Ovary (tissue), 3 donors: Measurements from ENCODE around the gene RAB6B.

Experiments used
- EP300 ChIP-seq: sonication (generic); formaldehyde crosslinking; IDR thresholded peaks from one replicate; pipeline ENCODE4 v1.6.1; 2017; ENCODE audit warnings: antibody characterized with exemption
- POLR2A ChIP-seq: fragments of 450-650 bp; IDR thresholded peaks from one replicate; pipeline ENCODE4 v1.6.1; 2017; ENCODE audit warnings: antibody characterized with exemption, mild to moderate bottlenecking, moderate library complexity
- TF ChIP-seq, protein P1 (sequence below), 3 donors: fragments of 450-650 bp in 2 of 3; fragments of 200-600 bp in 1 of 3; IDR thresholded peaks; one replicate each; pipeline versions ENCODE4 v1.5.1 to v1.8.0; 2016 to 2022; ENCODE audit warnings: antibody characterized with exemption in 3 of 3, mild to moderate bottlenecking in 1 of 3
- donor health status: DM: no; HTN: no; CAD: no.

DNA sequence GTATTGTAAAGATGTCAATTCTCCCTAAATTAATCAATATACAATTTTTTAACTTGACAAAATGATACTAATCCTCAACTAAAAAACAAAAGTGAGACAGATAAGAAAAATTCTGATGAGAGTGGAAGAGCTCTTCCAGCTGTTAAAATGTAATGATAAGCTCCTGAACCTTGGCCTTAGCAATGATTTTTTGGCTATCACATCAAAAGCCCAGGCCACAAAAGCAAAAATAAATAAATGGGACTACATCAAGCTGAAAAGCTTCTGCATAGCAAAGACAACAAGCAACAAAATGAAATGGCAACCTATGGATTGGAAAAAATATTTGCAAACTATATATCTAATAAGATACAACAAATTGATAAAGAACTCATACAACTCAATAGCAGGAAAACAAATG lies 114.1 kb downstream of the RAB6B start:
- TF ChIP-seq, protein P1, sequence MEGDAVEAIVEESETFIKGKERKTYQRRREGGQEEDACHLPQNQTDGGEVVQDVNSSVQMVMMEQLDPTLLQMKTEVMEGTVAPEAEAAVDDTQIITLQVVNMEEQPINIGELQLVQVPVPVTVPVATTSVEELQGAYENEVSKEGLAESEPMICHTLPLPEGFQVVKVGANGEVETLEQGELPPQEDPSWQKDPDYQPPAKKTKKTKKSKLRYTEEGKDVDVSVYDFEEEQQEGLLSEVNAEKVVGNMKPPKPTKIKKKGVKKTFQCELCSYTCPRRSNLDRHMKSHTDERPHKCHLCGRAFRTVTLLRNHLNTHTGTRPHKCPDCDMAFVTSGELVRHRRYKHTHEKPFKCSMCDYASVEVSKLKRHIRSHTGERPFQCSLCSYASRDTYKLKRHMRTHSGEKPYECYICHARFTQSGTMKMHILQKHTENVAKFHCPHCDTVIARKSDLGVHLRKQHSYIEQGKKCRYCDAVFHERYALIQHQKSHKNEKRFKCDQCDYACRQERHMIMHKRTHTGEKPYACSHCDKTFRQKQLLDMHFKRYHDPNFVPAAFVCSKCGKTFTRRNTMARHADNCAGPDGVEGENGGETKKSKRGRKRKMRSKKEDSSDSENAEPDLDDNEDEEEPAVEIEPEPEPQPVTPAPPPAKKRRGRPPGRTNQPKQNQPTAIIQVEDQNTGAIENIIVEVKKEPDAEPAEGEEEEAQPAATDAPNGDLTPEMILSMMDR (IDR thresholded peaks at IDR 0.05) = no peak
- TF ChIP-seq EP300 (no peak), POLR2A (no peak)
